Peyer's patch (tissue), 4 donors: ENCODE results near the gene FCN1.

Experiments used
- POLR2A ChIP-seq, 2 donors: fragments of 450-650 bp; IDR thresholded peaks; one replicate each; pipeline ENCODE4 v1.5.1; 2017; ENCODE audit warnings: antibody characterized with exemption in 2 of 2, mild to moderate bottlenecking in 2 of 2, moderate library complexity in 2 of 2
- TF ChIP-seq, protein P1 (sequence below), 6 experiments: fragments of 450-650 bp in 4 of 6; fragments of 200-600 bp in 2 of 6; sonication (generic) in 1 of 6; IDR thresholded peaks; one replicate each; pipeline ENCODE4 v1.5.1; 2017 to 2019; ENCODE audit warnings: antibody characterized with exemption in 6 of 6, mild to moderate bottlenecking in 3 of 6, moderate library complexity in 1 of 6

DNA sequence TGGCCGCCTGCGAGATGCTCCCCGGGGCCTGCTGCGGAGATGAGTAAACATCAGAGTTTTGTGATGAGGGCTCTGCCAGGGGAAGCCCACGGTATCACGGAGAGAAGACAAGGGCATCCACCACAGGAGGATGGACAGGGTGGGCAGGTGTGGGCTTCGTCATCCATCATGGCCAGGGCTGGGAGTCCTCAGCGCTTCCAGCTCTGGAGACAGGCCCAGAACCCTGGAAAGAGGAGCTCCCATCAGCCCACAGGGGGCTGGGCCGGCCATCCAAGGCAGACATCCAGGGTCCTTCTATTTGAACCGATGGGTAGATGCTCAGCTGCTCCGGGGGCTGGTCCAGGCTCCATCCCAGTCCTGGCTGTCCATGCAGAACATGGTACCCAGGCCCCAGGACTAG lies 22.1 kb upstream of the FCN1 start:
- TF ChIP-seq, protein P1, sequence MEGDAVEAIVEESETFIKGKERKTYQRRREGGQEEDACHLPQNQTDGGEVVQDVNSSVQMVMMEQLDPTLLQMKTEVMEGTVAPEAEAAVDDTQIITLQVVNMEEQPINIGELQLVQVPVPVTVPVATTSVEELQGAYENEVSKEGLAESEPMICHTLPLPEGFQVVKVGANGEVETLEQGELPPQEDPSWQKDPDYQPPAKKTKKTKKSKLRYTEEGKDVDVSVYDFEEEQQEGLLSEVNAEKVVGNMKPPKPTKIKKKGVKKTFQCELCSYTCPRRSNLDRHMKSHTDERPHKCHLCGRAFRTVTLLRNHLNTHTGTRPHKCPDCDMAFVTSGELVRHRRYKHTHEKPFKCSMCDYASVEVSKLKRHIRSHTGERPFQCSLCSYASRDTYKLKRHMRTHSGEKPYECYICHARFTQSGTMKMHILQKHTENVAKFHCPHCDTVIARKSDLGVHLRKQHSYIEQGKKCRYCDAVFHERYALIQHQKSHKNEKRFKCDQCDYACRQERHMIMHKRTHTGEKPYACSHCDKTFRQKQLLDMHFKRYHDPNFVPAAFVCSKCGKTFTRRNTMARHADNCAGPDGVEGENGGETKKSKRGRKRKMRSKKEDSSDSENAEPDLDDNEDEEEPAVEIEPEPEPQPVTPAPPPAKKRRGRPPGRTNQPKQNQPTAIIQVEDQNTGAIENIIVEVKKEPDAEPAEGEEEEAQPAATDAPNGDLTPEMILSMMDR (IDR thresholded peaks at IDR 0.05), result no peak
- TF ChIP-seq POLR2A (IDR thresholded peaks at IDR 0.05), result no peak
